ENCODE data around the gene LMOD3. TPM values are rescaled to one million over a fixed set of nuclear protein-coding genes. Genes with fewer than 3 reads are reported as not detected.

Gene LMOD3
- total and polyA plus RNA-seq, 9 of the 15 experiments (the other 6 are each of a cell fraction or from before 2014, with no cell fraction given), result 0.03 TPM; not detected in 8

- TF ChIP-seq CREB3L1 (IDR thresholded peaks at IDR 0.05; ENCODE audit: borderline replicate concordance, low read depth), result no peak
- TF ChIP-seq ZFX (CRISPR knock-in tag; IDR thresholded peaks at IDR 0.05), result no peak
- TF ChIP-seq SRSF3 (IDR thresholded peaks at IDR 0.05; ENCODE audit: insufficient read depth, low read length), result no peak
- no peak for TF ChIP-seq BMI1 (IDR thresholded peaks at IDR 0.05; ENCODE audit: low read length)
- TF ChIP-seq KLF16 (IDR thresholded peaks at IDR 0.05), result no peak
- peak in 1 of 2 experiments; percentile 50; a peak in 2 of 4 replicates for TF ChIP-seq FOXA3 (CRISPR knock-in tag; conservative IDR thresholded peaks at IDR 0.05 in 1 of 2, IDR thresholded peaks at IDR 0.05 in 1 of 2)
- no peak for TF ChIP-seq ARNT (IDR thresholded peaks at IDR 0.05)
- TF ChIP-seq ZNF24 (IDR thresholded peaks at IDR 0.05), result no peak
- TF ChIP-seq ZNF57 (CRISPR knock-in tag; IDR thresholded peaks at IDR 0.05), result no peak
- peak; percentile 19 for TF ChIP-seq CCNT2 (IDR thresholded peaks at IDR 0.05; ENCODE audit: borderline replicate concordance, extremely low read depth, insufficient read length, low read depth, low read length)
- TF ChIP-seq MAFK (IDR thresholded peaks at IDR 0.05; ENCODE audit: low read length), result no peak
- no peak for TF ChIP-seq MYNN (IDR thresholded peaks at IDR 0.05)
- TF ChIP-seq MYNN (CRISPR knock-in tag; IDR thresholded peaks at IDR 0.05), result no peak
- TF ChIP-seq MECOM (CRISPR knock-in tag; IDR thresholded peaks at IDR 0.05), result no peak
- TF ChIP-seq ZNF436 (CRISPR knock-in tag; IDR thresholded peaks at IDR 0.05), result no peak
- TF ChIP-seq HNRNPH1 (optimal IDR thresholded peaks at IDR 0.05; ENCODE audit: low read depth, low read length), result no peak
- no peak for TF ChIP-seq XRCC5 (IDR thresholded peaks at IDR 0.05; ENCODE audit: low read depth, low read length)
- 0 out of 2 replicates have a peak, but pooled peaks have one; percentile 25 for TF ChIP-seq CBFA2T2 (conservative IDR thresholded peaks at IDR 0.05)
- no peak for TF ChIP-seq U2AF2 (optimal IDR thresholded peaks at IDR 0.05; ENCODE audit: low read depth, low read length)
- TF ChIP-seq HDAC1 (IDR thresholded peaks at IDR 0.05), result peak in 1 of 2 experiments; percentile 94; a peak in 2 of 4 replicates
- TF ChIP-seq RBM22 (IDR thresholded peaks at IDR 0.05; ENCODE audit: low read depth, low read length, poor library complexity, severe bottlenecking), result no peak
- TF ChIP-seq POLR2H (tag; IDR thresholded peaks at IDR 0.05; ENCODE audit: low read depth), result no peak
- TF ChIP-seq ZNF232 (CRISPR knock-in tag; IDR thresholded peaks at IDR 0.05), result no peak
- 0 out of 2 replicates have a peak, but pooled peaks have one; percentile 34 for TF ChIP-seq VEZF1 (CRISPR knock-in tag; IDR thresholded peaks at IDR 0.05)
- TF ChIP-seq SMARCE1 (IDR thresholded peaks at IDR 0.05), result peak; percentile 46; the same call in 1 of the 2 replicates
- TF ChIP-seq ZNF174 (CRISPR knock-in tag; IDR thresholded peaks at IDR 0.05), result no peak
- no peak for TF ChIP-seq KLF13 (tag; IDR thresholded peaks at IDR 0.05; ENCODE audit: borderline replicate concordance, low read depth)
- peak; percentile 21; the same call in 1 of the 2 replicates for TF ChIP-seq LCOR (CRISPR knock-in tag; IDR thresholded peaks at IDR 0.05)
- TF ChIP-seq ATF3 (IDR thresholded peaks at IDR 0.05), result no peak
- no peak for TF ChIP-seq ATF3 (CRISPR knock-in tag; conservative IDR thresholded peaks at IDR 0.05)
These were observed 26.8 kb downstream of the LMOD3 start (continued) for GRCh38 chr3:69095636-69096035.

Measured in K562 (cell line).